Right ventricle myocardium superior (tissue), 1 donor: Measurements from ENCODE around the gene RTL1. TPM values are rescaled to one million over a fixed set of nuclear protein-coding genes. Genes with fewer than 3 reads are reported as not detected.

Experiments used
- ATAC-seq: fragments of 200-7000 bp; cut with Tn5 transposase; one replicate; pipeline ENCODE4 v1.9.1; 2020; ENCODE audit warnings: mild to moderate bottlenecking; ENCODE audit not compliant: poor library complexity
- DNase-seq: peaks from one replicate; pipeline ENCODE4 v3.0.0-alpha.2; 2020
- intact Hi-C: fragments of 100-400 bp; cut with DNase I; formaldehyde crosslinking; loops from one replicate; pipeline ENCODE4 v1.11.2; 2022
- total RNA-seq: library from RNA; stranded (reverse); fragmentation: NEBNext Ultra II Directional; extraction: Animal tissue kit (Norgen Biotek cat#: 25700); gene quantifications from one replicate; pipeline ENCODE4 v1.2.1, GENCODE V29; 2021
- donor health status: DM: no; HTN: yes; CAD: no; lungs with severe emphysema.

The RTL1 gene
- total RNA-seq, 1 donor from 2014 or later = not detected

DNA sequence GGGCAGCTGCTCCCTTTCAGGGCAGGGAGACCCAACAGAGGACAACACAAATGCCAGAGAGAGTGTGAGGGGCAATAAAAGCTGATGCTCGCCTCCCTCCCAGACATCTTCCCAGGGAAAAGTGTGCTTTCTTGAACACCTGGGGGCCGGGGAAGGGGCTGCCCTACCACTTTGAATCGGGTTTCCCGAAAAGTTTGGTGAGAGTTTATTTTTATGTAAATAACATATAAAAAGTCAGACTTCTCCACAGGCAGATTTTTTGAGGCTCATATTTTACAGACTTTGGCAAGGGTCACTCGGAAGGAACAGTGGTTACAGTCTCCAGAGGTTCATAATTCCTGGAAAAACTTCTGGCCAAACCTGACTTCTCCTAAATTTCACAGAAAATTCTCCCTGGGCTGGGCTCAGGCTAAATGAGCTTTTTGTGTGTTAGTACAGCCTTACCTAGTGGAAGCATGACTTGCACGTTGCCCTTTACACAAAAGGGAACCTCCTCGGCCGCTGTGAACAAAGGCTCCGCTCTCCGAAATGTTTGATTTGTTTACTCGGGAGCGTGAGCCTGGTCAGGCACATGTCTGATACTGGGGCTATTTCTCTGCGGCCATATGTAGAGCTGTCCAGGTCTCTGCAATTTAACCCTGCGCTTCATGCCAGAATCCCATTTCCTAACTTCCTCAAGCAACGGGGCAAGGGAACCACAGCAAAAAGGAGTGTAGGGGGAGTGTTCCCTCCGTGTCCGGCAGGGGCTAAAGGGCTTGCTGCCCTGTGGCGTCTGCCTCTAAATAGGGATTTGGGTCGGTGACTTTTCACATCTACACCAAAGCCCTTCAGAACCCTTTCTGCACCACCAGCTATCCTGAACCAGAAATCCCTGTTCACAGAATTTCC lies 3.4 kb downstream of the RTL1 start:
- ATAC-seq (peak; percentile 76), DNase-seq (peak; percentile 39)
- intact Hi-C loops = no loop called here

- peak; percentile 74 for ATAC-seq
- intact Hi-C loops = no loop called here
- peak; percentile 61 for DNase-seq
Measured at GRCh38 chr14:100898935-100899883, 4.3 kb downstream of the RTL1 start.

DNA sequence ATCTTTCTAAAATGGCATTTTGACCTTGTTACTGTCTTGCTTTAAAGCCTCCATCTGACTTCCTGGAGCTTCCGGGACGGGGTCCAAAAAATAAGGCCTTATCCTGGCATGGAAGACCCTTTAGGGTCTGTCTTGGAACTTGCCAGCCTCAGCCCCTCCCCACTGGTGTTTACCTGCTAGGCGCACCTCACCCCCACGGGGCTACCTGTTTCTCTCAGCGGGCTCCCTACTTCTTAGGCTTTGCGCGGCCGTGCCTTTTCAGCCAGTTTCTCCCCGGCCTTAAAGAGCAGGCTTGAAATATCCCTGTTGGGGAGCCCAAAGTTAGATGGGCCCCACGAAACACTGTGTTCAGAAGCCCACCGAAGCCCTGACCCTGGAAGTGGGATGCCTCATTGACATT lies 5.1 kb downstream of the RTL1 start:
- DNase-seq = peak; percentile 16
- ATAC-seq = no peak
- intact Hi-C loops = no loop called here

DNA sequence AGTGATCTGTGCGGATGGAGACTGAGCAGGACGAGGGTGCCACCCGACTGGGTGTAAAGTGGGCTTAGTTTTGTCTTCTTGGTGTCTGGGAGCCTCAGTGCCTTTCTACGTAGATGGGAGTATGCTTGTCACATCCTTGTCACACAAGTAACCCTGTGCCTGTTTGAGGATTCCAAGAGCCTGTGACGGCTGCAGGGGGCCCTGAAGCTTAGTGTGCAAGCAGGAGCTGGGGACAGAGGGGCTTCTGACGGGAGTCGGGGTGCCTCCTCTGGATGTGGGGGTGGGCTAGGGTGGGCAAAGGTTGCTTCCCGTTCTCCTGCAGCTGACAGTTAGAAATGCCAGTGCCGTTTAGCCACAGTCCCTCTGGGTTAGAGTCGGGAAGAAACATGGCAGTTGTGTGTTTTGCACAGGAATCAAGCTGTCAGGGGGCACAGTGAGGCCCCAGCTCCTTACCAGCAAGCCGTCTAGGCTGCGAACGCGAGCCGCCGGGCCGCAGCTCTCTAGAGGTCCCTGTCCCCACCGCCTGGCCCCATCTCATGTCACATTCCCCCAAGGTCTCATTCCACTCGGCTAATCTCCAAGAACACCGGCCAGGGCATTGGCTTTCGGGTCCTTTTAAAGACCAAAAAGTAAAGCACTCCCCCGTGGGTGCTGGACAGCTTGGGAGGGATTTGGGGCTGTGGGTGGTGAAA lies 7.0 kb downstream of the RTL1 start:
- ATAC-seq (no peak), DNase-seq (peak; percentile 30)
- intact Hi-C loops = no loop called here

GRCh38 chr14:100895411-100895810 lies 8.1 kb downstream of the RTL1 start:
- intact Hi-C loops = no loop called here
- DNase-seq (no peak), ATAC-seq (no peak)

DNA sequence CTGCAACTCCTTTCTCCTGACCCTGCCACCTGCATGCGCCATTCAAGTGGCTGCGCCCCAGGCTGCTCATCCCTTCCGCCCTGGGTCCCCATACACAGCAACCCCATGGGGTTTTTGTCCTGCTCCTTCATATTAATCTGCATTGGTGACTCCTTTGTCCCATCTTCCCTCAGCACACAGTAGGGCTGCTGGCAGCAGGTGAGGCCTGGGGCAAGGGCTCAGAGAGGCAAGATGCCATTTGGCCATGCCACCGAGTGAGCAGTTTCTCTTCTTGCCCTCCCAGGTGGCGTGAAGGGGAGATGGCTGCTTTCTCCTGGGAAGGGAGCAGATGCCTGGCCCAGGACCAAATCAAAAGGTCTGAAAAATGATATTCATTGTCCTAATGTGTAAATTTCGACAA lies 9.1 kb downstream of the RTL1 start:
- intact Hi-C loops = no loop called here
- no peak for ATAC-seq
- DNase-seq = no peak

DNA sequence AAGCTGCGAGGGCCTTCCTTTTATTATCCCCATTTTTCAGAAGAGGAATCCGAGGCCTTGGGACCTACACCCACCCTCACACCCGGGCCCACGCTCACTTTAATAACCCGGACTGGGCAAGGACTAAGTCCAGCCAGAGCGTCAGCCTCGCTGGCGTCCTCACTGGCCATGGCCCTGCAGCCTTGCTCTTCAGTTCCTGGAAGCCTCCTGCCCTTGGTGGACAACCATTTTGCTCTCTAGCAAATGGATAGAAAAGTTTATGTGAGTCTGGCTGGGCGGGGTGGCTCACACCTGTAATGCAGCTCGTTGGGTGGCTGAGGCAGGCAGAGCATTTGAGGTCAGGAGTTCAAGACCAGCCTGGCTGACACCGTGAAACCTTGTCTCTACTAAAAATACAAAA lies 9.8 kb downstream of the RTL1 start:
- intact Hi-C loops = no loop called here
- ATAC-seq (no peak), DNase-seq (no peak)

DNA sequence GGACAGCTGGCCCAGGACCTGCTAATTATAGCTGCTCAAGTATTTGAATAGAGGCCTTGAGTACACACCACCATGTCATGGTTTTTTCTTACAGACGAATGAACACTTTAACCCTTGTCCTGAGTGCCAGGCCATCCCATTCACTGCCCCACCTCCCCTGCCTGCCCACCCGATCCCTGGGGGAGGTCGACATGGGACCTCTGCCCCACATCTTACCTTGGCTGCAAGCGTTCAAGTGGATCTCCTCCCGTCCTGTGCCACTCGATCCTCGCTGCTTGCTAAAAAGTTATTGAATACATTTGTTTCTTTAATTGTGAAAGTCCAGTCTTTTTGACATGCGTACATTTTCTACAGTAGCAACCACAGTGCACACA lies 10.3 kb downstream of the RTL1 start:
- no peak for DNase-seq
- no peak for ATAC-seq
- intact Hi-C loops = no loop called here

- DNase-seq (no peak), ATAC-seq (no peak)
- intact Hi-C loops = no loop called here
Measured at GRCh38 chr14:100892496-100893227, 10.9 kb downstream of the RTL1 start.

GRCh38 chr14:100891501-100892445 lies 11.7 kb downstream of the RTL1 start:
- intact Hi-C loops = no loop called here
- ATAC-seq (no peak), DNase-seq (no peak)

DNA sequence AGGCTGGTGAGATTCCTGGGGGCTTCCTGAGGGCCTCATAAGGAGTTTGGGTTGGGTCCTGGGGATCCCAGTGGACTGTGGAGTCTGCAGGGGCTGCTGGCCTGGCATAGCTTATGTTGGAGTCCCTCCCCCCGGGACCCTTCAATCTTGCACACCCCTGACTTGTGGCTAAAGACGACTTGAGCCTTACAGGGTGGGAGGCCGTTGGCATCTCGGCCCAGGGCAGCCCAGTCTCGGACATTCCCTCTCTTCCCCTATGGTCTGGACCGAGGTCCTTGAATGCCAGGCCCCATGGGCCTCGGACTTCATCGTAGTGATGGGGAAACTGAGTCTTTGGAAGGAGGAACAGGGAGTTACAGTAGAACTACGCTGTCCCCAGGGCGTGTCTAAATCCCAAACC lies 12.5 kb downstream of the RTL1 start:
- ATAC-seq = no peak
- DNase-seq = no peak
- intact Hi-C loops = no loop called here

DNA sequence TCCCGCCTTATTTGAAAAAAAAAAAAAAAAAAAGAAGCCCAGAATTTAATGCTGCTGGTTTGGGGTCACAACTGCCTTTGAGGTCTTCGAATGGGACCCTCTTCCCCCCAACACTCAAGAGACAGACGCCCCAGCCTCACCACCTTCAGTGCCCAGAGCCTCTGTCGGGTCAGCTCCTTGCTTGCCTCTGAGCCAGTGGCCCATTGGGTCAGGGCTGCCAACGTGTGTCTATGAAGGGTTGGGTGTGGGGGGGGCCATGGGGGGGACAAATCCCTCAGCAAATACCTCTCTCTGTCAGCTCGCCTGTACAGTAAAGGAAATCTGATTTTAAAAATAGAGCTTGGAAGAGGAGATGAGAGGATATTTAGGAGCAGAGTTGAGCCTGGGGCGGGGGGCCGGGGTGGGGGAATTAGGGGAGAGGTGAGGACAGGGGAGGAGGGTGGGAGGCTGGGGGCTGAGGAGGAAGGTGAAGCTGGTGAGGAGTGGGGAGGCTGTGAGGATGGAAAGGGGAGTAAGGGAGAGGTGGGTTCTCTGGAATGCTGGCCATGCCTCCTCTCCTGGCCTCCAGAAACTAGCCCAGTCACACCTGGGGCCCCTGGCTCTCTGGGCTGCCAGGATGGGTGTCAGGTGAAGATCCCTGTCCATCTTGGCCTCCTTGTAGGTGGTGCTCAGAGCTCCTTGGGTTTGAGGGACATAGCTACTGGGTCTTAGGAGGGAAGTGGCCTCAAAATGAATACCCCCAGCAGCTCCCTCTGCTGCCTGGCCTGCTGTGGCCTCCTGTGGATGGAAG lies 13.3 kb downstream of the RTL1 start:
- intact Hi-C loops = no loop called here
- DNase-seq = no peak
- no peak for ATAC-seq

DNA sequence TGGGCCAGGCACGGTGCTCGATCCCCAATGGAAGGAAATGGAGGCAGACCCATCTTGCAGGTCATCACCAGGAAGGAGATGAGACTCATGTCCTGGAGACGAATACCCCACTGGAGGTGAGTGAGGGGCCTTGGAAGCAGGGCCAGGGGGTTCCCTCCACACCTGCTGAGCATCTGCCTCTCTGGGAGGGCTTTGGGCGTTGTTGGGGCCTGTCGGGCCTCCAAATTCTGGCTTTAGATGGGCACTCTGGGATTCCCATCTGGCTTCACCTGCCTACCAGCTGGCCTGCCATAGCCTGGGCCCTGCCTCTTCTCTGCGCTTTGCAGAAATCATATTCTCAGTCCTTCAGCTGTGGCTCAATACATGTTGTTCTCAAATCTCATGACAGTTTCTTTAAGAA lies 13.9 kb downstream of the RTL1 start:
- intact Hi-C loops = no loop called here
- peak; percentile 21 for DNase-seq
- ATAC-seq = no peak

DNA sequence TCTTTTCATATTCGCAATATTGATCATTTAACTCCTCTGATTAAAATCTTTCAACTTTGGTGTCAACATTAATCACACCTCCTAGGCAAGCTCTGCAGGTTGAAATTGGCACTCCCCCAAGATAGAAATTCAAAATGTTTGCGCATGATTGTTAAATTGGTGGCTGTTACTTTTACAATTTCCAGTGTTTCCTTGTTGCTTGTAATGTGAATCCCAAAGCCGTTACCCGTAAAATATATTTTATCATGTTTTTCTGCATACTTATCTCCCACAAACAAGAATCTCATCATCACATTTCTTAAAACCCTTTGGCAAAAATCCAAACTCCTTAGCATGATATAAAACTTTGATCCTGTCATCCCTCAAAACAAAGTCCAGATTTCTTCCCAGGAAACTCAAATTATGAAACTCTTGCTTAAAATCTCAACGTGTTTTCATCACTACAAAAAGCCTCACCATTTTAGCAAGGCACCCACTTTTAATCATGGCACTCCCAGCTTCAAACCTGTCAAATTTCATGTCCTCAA lies 14.7 kb downstream of the RTL1 start:
- intact Hi-C loops = no loop called here
- DNase-seq = no peak
- ATAC-seq = no peak

DNA sequence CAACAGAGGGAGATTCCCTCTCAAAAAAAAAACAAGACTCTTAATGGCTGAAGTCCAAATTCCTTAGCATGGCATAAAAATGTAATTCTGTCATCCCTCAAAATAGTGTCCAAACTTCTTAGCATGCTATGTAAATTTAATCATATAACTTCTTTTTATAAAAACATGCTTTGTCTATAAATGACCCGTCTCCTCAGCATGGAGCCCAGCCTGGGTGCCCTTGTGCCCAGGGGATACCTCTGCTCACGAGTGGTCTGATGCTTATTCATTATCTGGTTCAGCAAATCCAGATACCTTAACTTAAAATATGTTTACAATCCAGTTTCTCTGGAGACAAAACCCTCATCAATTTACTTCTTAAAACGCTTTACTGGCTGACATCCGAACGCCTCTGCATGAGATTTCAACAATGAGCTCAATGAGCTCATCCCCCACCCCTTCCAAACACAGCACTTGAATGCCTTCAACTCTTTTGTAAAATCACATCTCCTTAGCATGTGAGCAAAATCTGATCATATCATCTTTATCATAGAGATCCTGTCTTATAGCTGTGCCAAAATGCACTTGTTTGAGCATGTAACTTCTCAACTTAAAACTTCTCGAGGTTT lies 15.7 kb downstream of the RTL1 start:
- ATAC-seq = no peak

GRCh38 chr14:100885617-100886016 lies 17.9 kb downstream of the RTL1 start:
- ATAC-seq (no peak), DNase-seq (no peak)
- intact Hi-C loops = no loop called here

More for the DNA sequence above, 15.7 kb downstream of the RTL1 start:
- no peak for DNase-seq
- intact Hi-C loops = no loop called here
